CD4-positive, alpha-beta T cell treated with Interleukin-1 beta for 1 hour (primary cell): ENCODE measurements around the gene KCNJ11.

Experiments used
- DNase-seq, 2 donors: peaks; one replicate each; pipeline ENCODE4 v3.0.0-alpha.2; 2020 to 2022

Gene KCNJ11

DNA sequence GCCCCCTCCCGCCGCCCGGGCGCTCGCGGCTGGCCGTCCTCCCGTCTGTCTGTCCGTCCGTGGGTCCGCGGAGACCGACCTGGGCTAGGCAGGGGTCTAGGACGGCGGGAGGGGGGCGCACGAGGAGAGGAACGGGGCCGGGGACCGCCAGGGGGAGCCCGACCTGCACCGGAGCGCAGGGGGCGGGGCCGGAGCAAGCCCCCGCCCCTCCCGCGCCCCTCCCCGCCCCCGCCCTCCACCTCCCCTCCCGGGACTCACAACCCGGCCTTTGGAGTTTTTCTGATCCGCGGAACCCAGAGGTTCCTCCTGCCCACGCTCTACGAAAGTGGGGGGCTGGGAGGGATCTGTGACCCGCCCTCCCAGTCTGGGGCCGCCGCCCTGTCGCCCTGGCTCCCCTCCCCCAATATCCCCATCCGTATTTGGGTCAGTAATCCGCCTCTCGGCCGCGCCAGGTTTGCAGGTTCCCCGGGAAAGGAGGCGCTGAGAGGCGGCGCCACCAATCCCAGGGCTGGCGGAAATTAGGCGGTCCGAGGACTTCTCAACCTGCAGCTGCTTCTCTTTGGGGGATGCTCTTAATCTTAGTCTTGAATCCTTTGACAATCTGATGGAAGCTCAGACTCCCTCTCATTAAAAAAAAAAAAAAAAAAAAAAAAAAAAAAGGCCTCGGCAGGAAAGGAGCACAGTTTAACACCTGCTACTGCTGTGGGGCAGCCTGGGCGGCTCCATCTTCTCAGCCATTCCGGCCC, 925 bp upstream of the KCNJ11 start:
- peak; percentile 77 to 78 for DNase-seq

DNA sequence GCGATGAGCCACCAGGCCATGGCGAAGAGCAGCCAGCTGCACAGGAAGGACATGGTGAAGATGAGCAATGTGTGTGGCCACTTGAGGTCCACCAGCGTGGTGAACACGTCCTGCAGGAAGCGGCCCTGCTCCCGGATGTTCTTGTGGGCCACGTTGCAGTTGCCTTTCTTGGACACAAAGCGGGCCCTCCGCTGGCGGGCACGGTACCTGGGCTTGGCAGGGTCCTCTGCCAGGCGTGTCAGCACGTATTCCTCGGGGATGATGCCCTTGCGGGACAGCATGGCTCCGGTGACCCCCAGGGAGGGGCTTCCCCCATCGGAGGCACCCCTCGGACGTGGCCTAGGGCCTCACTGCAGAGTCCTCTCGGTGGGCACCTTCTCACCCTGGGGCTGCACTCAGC, 648 bp downstream of the KCNJ11 start:
- DNase-seq = no peak

DNA sequence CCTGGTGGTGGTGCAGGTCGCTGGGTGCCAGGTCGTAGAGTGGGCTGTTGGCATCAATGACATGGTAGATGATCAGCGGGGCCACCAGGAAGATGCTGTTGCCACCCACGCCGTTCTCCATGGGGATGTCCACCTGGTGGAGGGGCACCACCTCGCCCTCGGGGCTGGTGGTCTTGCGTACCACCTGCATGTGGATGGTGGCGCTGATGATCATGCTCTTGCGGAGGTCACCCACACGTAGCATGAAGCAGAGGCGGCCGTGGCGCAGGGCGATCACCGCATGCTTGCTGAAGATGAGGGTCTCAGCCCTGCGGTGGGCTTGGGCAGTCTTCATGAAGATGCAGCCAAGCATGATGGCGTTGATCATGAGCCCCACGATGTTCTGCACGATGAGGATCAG, 1.2 kb downstream of the KCNJ11 start:
- no peak for DNase-seq

DNA sequence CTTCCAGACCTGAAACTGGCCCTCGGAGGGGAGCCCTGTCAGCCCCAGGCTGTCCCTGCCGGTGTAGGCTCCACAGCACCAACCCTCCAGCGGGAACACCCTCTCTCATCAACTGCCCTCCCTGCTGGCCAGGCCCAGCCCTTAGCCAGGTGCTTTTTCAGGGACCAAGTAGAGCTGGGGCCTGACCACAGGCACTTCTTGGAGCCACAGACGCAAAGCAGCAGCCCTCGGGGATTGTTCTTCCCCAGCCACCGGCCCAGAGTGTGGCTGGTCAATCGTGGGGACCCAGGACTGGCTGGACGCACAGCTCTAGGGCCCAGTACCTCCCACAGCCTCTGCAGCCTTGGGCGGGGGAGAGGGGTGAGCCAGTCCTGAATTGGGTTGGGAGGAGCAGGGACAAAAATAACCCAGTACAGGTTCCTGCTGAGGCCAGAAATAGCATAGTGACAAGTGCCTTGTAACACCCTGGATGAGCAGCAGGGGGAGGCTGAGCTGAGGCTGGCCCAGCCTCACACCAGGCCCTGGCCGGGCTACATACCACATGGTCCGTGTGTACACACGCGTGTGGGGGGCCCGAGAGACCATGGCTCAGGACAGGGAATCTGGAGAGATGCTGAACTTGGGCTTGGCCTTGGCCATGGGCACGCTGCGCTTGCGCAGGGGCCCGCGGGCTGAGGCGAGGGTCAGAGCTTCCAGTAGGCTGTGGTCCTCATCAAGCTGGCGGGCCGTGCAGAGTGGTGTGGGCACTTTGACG, 2.0 kb downstream of the KCNJ11 start:
- peak; percentile 19 to 29 for DNase-seq

DNA sequence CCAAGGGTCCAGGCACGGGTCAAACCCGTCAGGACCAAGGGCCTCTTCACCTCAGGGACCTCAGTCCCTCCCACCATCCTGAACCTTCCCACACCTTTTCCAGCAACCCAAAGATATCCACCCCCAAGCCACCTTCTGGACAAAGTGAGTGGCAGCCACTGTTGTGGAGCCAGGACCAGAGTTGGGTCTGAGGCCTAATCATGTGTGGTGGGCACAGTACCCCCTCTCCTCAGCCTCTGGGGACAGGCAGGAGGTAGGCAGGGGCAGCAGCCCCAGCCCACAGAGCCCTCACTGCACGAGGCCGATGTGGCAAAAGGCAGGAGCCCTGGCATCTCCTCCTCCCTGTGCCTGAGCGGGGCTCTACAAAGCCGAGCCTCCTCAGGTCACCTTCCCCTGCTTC, 2.5 kb downstream of the KCNJ11 start:
- no peak for DNase-seq

DNA sequence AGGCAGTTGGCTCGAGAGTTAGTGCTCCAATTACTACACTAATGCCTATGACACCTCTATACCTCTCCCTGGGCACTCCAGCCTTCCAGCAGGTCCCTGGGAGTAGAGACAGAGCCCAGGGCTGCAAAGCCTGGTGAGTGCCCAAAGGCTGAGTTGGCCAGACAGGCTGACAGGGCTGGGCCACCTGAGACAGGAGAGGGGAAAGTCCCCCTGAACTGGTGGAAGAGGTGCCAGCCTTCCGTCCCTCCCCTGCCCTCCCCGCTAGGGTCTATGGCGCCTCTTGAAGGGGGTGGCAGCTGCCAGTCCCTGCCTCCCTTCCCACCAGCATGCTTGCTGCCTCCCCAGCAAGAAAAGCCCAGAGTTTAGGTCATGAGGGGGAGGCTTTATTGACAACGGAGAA, 3.0 kb downstream of the KCNJ11 start:
- DNase-seq = no peak

DNA sequence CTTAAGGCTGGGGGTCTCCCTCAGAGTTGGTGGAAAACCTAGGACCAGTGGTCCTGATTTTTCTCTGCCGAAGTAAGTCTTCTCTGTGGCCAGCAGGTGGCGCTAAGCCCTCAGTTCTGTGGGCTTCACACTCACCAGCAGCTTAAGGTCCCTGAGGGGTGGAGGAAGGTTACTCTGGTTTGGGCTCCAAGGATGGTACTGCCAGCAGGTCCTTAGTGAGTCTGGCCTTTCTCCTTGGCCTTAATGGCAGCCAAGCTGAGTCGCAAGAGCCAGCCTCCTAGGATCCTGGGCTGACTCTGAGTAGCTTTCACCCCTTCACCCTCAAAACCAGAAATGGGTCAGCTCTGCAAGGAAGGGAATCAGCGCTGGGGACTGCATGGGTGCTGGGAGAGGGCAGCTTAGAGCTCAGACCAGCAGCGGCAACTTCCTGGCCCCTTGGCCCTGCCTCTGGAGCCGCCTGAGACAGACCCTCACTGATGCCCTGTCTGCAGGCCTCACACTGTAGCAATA, 4.4 kb downstream of the KCNJ11 start:
- peak; percentile 78 for DNase-seq

DNA sequence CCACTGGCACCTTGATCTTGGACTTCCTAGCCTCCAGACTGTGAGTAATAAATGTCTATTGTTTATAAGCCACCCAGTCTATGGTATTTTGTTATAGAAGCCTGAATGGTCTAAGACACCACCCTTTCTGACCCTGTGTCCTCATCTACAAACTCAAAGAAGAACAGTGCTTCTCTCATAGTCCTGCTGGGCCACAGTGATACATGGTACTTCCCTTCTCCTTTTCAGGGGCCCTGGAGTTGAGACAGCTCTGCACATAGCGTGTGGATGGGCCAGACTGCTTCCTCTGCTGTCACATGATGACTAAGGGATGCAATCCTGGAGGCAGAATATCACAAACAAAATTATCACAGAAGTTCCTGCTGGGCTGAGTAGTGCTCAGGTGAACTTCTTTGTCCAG, 5.0 kb downstream of the KCNJ11 start:
- DNase-seq = peak in 1 of 2 donors; percentile 36

DNA sequence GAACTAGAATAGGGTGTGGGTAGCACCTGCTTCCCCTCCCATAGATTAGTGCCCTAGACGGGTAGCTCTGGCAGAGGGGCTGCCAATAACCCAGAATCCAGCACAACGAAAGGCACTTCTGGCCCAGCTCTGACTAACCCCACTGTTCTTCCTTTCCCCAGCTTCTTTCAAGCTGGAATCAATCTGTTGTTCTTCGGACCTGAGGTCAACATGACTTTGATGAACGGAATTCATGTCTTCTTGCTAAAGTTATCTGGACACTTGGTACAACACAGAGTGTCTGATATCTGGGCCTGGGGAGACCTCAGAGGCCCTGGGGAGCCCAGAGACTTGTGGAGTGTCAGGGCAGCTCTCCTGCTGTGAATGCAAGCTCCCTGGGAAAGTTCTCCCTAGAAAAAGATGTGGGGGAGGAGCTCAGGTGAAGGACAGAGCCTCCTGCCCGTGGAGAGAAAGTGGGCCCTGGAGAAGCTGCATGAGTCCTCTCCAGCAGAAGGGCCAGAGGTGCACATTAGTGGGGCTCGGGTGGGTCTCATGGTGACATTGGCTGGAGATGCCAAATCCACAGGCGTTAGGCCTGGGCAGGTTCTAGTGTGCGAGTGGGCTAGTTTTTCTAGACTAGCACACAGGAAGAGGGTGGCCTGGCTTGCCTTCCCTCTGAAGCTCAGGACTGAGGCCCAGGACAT, 6.3 kb downstream of the KCNJ11 start:
- DNase-seq = no peak

DNA sequence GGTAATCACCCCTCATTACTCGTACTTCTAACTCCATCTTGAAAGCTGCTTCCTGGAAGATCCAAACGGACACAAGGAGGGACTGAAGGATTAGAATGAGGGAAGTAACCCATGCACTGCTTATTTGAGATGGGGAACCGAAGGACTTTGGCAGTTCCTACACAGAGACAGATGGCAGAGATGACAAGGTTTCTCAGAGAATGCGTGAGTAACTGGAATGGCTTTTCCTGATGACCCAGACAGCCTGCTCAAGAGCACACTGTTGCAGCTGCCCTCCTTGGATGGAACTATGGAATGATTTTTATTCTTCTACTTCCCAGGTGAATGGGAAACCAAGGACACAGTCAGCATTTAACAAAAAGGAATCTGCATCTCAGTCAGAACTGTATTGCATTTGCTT, 7.3 kb downstream of the KCNJ11 start:
- DNase-seq = no peak

DNA sequence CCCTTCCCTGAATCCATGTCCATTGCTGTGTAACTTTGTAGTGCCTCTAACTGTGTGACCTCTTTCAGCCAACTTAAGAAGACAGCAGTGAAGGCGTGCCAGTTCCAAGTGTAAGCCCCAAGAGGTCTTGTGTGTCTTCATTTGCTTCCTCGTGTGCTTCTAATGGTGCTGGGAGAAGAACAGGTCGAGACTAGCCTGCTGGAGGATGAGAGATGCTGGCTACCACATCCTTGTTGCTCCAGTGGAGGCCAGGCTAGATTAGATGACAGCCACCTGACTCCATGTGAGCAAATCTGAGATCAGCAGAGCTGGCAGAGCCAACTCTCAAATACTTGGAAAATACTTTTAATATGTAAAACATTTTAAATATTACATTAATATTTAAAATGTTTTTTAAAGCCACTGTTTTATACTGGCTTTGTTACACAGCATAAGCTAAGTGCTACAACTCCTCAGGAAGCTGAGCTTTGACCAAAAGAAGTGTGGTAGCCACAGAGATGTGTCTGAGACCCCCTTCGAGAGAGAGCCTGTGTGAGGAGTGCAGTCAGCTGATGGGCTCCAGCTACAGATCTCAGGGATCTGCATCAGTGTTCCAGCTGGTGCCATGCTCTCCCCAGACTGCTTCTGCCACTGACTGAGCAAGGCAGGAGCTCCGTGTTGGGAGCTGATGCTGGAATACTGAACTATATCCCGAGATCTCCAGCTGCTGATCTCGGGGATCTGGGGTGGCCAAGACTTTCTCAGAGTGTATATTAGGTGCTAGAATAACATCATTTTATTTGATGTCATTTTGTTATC, 8.9 kb downstream of the KCNJ11 start:
- DNase-seq = no peak

DNA sequence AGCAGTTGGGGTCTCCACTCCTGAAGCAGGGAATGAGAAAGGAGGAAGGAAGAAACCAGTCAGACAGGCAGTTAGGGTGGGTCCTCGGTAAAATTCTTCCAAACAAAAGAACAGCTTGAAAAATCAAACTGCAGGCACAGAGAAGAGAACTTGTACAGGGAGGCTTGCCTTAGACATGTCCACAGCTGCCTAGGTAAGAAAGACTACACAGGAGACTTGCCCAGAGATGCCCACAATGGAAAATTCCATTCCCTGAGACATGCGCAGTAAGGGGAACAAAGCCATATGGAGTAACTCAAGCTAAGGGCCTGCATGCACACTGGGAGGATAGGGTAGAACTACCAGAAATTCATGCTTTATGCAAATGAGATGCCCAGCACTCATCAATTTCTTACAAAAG, 9.8 kb downstream of the KCNJ11 start:
- no peak for DNase-seq

DNA sequence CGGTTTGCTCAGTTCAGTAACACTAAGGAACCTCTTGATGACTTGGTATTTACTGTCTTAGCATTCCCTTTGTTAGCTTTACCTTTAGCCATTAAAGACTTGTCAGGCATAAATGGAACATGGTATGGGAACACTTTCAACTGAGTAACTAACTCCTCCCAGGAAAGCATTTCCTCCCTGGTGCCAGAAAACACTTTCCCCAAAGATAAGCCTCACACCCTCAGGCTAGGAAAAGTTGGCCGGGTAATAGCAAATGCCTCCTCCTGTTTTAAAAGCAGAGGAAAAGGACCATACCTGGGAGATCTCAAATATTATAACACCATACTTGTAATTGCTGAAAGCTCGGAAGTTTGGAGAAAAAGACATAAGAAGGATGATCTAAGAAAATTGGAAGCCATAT, 12.0 kb downstream of the KCNJ11 start:
- DNase-seq = no peak

DNA sequence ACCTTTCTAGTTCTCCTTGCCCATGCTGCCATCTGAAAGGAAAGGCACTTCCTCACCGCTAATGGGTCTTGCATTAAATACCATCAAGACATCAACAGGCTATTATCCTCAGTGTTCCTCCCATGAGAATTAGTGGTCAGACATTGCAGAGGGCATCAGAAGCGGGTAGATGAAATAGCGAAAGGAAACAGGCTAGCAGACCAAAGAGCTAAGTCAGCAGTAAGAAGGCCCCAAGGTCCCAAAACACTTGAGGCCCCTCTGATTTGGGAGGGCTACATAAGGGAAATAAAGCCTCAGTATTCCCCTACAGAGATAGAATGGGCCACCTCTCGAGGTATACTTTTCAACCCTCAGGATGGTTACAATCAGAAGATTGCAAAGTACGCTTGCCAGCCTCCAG, 12.9 kb downstream of the KCNJ11 start:
- DNase-seq = no peak

DNA sequence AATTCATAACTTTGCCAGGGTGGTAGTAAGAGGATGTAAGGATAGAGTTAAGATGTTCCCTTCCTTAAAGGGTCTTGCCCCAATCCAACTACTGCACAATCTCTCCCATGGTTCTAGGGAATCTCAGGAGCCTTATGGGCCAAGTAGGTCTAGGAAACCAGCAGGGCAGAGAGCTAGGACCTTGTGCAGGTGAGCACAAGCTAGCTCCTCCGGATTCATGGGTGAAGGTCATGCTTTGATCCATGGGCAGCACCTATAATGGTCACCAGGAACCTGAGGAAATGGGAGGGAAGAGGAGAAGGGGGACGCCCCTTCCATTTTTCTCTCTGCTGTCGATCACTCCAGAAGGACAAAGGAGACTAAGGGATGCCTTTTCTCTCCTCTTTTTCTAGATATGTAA, 16.8 kb downstream of the KCNJ11 start:
- no peak for DNase-seq

DNA sequence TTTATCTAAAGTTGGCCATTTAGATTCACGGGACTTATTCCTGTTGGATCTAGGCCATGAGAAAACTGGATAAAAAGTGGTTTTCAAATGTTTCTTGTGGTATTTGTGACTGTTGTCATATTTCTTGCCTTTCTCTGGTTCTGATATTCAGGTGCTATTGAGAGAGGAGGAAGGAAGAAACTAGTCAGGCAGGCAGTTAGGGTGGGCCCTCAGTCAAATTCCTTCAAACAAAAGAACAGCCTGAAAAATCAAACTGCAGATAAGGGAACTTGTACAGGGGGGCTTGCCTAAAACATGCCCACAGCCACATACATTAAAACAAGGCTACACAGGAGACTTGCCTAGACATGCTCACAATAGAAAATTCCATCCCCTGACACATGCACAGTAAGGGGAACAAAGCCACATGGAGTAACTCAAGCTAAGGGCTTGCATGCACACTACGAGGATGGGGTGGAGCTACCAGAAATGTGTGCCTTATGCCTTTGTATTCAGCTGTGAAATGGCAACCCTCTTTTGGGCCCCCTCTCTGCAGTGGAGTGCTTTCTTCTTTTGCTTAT, 18.7 kb downstream of the KCNJ11 start:
- no peak for DNase-seq

DNA sequence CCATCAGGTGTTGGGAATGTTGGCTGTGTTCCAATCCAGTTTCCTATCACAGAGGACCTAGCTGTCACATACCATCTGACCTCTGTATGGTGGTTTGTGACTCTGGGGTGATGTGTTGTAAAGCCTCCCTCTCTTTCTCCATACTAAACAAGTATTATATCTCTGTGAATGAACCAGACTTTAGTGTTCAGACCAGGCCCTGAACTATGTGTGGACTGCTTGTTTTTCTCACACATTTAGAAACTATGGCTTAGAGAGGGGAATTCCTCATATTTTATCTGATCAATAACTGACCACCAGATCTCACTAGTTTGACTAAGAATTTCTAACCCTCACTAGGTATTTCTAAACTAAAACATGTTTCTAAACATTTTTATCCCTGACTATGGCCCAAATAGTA, 19.4 kb downstream of the KCNJ11 start:
- DNase-seq = no peak

DNA sequence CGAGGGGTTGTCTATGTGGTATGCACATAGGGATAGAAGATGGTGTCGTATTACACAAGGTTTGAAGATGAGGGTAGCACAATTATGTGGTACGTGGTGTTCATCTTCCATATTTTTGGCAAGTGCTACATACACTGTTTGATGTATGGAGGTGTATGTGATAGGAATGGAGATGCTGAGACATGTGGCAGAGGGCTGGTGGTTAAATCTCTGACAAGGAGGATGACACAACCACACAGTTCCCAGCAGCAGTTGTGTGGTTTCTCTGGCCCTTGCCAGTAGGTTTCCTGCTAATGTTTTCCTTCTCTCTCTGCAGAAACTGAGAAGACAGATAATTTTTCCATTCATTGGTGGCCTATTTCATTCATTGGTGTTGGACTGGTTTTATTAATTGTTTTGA, 19.9 kb downstream of the KCNJ11 start:
- DNase-seq = no peak

DNA sequence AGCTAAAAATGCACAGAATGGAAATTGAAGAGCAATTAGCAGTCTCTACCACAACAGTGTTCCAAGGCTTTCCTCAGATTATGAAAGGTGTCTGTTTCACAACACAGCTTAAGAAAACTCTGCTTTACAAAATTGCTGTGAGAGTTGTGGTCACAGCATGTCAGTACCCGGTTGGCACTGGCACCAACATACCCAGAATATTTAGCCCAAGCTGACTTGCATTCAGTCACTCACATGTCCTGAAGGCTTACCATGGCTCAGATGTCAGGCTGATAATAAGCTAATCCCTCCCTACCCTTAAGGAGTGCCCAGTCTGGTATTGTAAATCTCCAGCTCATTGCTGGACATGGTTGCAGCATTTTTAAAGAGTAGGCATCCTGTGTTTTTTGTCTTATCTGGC, 22.0 kb downstream of the KCNJ11 start:
- DNase-seq = no peak

DNA sequence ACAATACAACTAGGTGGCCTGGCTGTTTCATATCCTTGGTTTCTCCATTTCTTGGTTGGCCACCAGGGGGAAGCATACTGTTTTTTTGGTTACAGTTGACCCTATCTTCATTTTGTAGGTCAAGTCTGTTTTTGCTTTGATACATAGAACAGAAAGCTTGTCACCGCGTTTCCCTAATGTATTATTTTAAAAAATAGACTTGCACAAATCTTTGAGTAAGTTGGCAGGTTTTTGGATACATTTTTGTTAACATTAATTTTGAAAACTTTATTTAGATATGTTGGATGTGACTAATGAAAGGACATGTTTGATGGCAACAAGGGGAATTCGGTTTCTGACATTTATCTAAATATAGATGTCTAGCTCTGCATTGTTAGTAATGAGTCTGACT, 33.9 kb downstream of the KCNJ11 start:
- DNase-seq = peak; percentile 69 to 79

DNA sequence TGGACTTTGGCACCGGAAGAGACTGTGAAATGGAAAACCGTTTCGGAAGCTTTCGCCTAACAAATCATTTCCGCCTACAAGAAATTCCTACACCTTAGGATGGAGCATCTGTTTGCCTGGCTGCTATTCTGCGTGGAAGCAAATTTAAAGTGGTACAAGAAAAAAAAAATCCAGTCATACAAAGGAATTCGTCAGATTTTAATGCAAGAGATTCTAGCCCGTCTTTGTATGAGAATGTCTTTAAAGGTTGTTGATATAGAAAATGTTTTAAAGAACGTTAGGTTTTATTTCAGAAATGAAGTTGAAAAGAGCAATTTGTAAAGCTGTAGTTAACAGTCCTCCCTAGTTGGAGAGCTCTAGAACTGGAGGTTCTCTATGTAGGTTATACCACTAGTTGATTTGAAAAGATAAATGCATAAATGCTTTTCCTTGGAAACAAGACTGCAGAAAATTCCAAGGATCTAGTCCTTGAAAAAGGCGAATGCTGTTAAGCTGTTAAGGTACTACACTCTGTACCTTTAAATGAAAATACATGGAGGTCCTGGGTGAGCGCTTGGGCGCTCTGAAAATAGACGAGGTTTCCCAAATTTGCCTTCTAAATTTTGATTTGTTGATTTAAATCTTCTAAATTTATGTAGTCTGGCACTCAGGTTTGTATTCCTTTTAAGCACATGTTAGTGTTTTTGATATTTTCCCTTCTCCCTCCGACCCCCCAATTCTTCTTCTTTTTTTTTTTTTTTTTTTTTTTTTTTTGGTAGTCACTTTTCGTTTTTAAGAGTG, 34.4 kb downstream of the KCNJ11 start:
- DNase-seq = no peak
